SK-N-SH treated with all-trans-retinoic acid at 6 μM for 48 hours (cell line): ENCODE data around the gene SPATA21.

Experiments used
- ATAC-seq: fragments of 200-7000 bp; cut with Tn5 transposase; 3 replicates; pipeline ENCODE4 v1.9.1; 2020; ENCODE audit warnings: mild to moderate bottlenecking, moderate library complexity
- ARNTL ChIP-seq: fragments of 450-650 bp; formaldehyde crosslinking; IDR thresholded peaks from 2 replicates; pipeline ENCODE4 v1.5.0; 2020; ENCODE audit warnings: low read depth, mild to moderate bottlenecking, moderate library complexity, borderline replicate concordance
- BACH2 ChIP-seq: fragments of 250-450 bp; sonication (Bioruptor Pico); IDR thresholded peaks from 2 replicates; pipeline ENCODE4 v1.9.0; 2021; ENCODE audit warnings: mild to moderate bottlenecking, borderline replicate concordance
- CSDC2 ChIP-seq: fragments of 250-450 bp; sonication (Bioruptor Pico); IDR thresholded peaks from 2 replicates; pipeline ENCODE4 v1.5.0; 2020; ENCODE audit warnings: mild to moderate bottlenecking, moderate library complexity
- ESRRG ChIP-seq: fragments of 250-450 bp; sonication (Bioruptor Pico); IDR thresholded peaks from 2 replicates; pipeline ENCODE4 v1.6.1; 2021; ENCODE audit warnings: mild to moderate bottlenecking
- GLIS3 ChIP-seq: fragments of 250-450 bp; sonication (Bioruptor Pico); IDR thresholded peaks from 2 replicates; pipeline ENCODE4 v1.5.0; 2020; ENCODE audit warnings: mild to moderate bottlenecking, moderate library complexity
- ISL1 ChIP-seq: fragments of 250-450 bp; sonication (Bioruptor Pico); IDR thresholded peaks from 2 replicates; pipeline ENCODE4 v2.1.2; 2022; ENCODE audit warnings: mild to moderate bottlenecking, moderate library complexity
- OSR1 ChIP-seq: fragments of 250-450 bp; sonication (Bioruptor Pico); IDR thresholded peaks from 2 replicates; pipeline ENCODE4 v1.8.0; 2022; ENCODE audit warnings: moderate library complexity, mild to moderate bottlenecking, inconsistent platforms
- RARB ChIP-seq: fragments of 250-450 bp; sonication (Bioruptor Pico); IDR thresholded peaks from 2 replicates; pipeline ENCODE4 v1.8.0; 2021; ENCODE audit warnings: mild to moderate bottlenecking, moderate library complexity
- SNAI2 ChIP-seq: fragments of 250-450 bp; sonication (Bioruptor Pico); IDR thresholded peaks from 2 replicates; pipeline ENCODE4 v1.5.0; 2020; ENCODE audit warnings: mild to moderate bottlenecking, moderate library complexity
- TCF4 ChIP-seq: fragments of 250-450 bp; sonication (Bioruptor Pico); IDR thresholded peaks from 2 replicates; pipeline ENCODE4 v1.8.0; 2021; ENCODE audit warnings: mild to moderate bottlenecking, moderate library complexity, borderline replicate concordance
- TOX ChIP-seq: fragments of 250-450 bp; sonication (Bioruptor Pico); IDR thresholded peaks from 2 replicates; pipeline ENCODE4 v1.8.0; 2021; ENCODE audit warnings: mild to moderate bottlenecking, moderate library complexity, borderline replicate concordance
- ZC3H10 ChIP-seq: fragments of 250-450 bp; sonication (Bioruptor Pico); IDR thresholded peaks from 2 replicates; pipeline ENCODE4 v1.5.1; 2021; ENCODE audit warnings: mild to moderate bottlenecking, moderate library complexity
- ZFP3 ChIP-seq: fragments of 250-450 bp; sonication (Bioruptor Pico); IDR thresholded peaks from 2 replicates; pipeline ENCODE4 v1.5.0; 2020; ENCODE audit warnings: mild to moderate bottlenecking, moderate library complexity
- ZFP30 ChIP-seq: fragments of 450-650 bp; formaldehyde crosslinking; IDR thresholded peaks from 2 replicates; pipeline ENCODE4 v1.5.0; 2022; ENCODE audit warnings: mild to moderate bottlenecking, moderate library complexity
- ZNF565 ChIP-seq: fragments of 450-650 bp; formaldehyde crosslinking; conservative IDR thresholded peaks from 2 replicates; pipeline ENCODE4 v1.5.0; 2020; ENCODE audit warnings: low read depth, mild to moderate bottlenecking, moderate library complexity
- ZNF8 ChIP-seq: fragments of 450-650 bp; formaldehyde crosslinking; IDR thresholded peaks from 2 replicates; pipeline ENCODE4 v1.5.0; 2020; ENCODE audit warnings: mild to moderate bottlenecking, moderate library complexity
- TF ChIP-seq, protein P1 (sequence below): fragments of 250-450 bp; sonication (Bioruptor Pico); IDR thresholded peaks from 2 replicates; pipeline ENCODE4 v1.5.1; 2021; ENCODE audit warnings: mild to moderate bottlenecking, moderate library complexity
- TF ChIP-seq, protein P2 (sequence below): fragments of 250-450 bp; sonication (Bioruptor Pico); IDR thresholded peaks from 2 replicates; pipeline ENCODE4 v1.5.1; 2020; ENCODE audit warnings: low read depth, mild to moderate bottlenecking, moderate library complexity
- TF ChIP-seq, protein P3 (sequence below): fragments of 250-450 bp; sonication (Bioruptor Pico); IDR thresholded peaks from 2 replicates; pipeline ENCODE4 v1.8.0; 2021; ENCODE audit warnings: low read depth, mild to moderate bottlenecking, moderate library complexity, borderline replicate concordance
- TF ChIP-seq, protein P4 (sequence below): fragments of 250-450 bp; sonication (Bioruptor Pico); IDR thresholded peaks from 2 replicates; pipeline ENCODE4 v1.8.0; 2020; ENCODE audit warnings: mild to moderate bottlenecking, moderate library complexity, borderline replicate concordance
- TF ChIP-seq, protein P5 (sequence below): fragments of 250-450 bp; sonication (Bioruptor Pico); IDR thresholded peaks from 2 replicates; pipeline ENCODE4 v1.5.0; 2020; ENCODE audit warnings: mild to moderate bottlenecking, moderate library complexity

SPATA21 gene

GRCh38 chr1:16352842-16353535, 84.2 kb downstream of the SPATA21 start:
- TF ChIP-seq, protein P1, sequence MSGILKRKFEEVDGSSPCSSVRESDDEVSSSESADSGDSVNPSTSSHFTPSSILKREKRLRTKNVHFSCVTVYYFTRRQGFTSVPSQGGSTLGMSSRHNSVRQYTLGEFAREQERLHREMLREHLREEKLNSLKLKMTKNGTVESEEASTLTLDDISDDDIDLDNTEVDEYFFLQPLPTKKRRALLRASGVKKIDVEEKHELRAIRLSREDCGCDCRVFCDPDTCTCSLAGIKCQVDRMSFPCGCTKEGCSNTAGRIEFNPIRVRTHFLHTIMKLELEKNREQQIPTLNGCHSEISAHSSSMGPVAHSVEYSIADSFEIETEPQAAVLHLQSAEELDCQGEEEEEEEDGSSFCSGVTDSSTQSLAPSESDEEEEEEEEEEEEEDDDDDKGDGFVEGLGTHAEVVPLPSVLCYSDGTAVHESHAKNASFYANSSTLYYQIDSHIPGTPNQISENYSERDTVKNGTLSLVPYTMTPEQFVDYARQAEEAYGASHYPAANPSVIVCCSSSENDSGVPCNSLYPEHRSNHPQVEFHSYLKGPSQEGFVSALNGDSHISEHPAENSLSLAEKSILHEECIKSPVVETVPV (CRISPR knock-in tag): 0 out of 2 replicates have a peak, but pooled peaks have one; percentile 27
- TF ChIP-seq, protein P2, sequence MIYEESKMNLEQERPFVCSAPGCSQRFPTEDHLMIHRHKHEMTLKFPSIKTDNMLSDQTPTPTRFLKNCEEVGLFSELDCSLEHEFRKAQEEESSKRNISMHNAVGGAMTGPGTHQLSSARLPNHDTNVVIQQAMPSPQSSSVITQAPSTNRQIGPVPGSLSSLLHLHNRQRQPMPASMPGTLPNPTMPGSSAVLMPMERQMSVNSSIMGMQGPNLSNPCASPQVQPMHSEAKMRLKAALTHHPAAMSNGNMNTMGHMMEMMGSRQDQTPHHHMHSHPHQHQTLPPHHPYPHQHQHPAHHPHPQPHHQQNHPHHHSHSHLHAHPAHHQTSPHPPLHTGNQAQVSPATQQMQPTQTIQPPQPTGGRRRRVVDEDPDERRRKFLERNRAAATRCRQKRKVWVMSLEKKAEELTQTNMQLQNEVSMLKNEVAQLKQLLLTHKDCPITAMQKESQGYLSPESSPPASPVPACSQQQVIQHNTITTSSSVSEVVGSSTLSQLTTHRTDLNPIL: 0 out of 2 replicates have a peak, but pooled peaks have one; percentile 2
- no peak for TF ChIP-seq OSR1 (CRISPR knock-in tag)
- TF ChIP-seq, all 23 proteins: peak for 2
- no peak for ATAC-seq

GRCh38 chr1:16351994-16352841, 85.0 kb downstream of the SPATA21 start, which contains the start of gene FBXO42:
FBXO42 (minus strand) TSS chr1:16352480; CDS start chr1:16315418, 37,062 bp downstream.
- TF ChIP-seq, protein P2: 0 out of 2 replicates have a peak, but pooled peaks have one; percentile 19
- TF ChIP-seq ZNF565 (CRISPR knock-in tag) (no peak), CSDC2 (0 out of 2 replicates have a peak, but pooled peaks have one; percentile 17)
- peak; percentile 92 for ATAC-seq

DNA sequence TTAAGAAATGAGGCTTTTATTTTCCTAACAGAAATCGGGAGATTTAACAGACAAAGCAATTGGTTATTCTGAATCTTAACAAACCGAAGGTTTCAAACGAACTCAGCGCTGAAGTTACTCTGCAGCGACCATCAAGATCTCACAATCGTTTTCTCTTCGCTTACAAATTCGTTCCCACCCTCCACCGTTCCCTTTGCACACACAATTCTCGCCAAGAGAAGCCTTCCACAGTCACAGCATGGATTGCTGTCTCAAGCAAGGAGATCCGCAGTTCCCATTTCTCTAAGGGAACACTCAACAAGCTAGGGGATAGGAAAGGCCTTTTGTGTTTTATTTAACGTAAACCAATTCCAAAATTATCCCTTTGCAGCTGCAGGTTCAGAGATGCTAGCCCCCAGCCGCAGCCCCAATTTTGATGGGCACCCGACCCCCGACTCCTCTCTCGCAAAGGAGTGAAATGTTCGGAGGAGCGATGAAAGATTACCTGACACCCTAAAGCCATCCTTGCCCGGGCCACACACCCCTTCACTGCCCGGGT, 85.7 kb downstream of the SPATA21 start:
- TF ChIP-seq, protein P3, sequence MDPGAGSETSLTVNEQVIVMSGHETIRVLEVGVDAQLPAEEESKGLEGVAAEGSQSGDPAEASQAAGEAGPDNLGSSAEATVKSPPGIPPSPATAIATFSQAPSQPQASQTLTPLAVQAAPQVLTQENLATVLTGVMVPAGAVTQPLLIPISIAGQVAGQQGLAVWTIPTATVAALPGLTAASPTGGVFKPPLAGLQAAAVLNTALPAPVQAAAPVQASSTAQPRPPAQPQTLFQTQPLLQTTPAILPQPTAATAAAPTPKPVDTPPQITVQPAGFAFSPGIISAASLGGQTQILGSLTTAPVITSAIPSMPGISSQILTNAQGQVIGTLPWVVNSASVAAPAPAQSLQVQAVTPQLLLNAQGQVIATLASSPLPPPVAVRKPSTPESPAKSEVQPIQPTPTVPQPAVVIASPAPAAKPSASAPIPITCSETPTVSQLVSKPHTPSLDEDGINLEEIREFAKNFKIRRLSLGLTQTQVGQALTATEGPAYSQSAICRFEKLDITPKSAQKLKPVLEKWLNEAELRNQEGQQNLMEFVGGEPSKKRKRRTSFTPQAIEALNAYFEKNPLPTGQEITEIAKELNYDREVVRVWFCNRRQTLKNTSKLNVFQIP (CRISPR knock-in tag): no peak
- TF ChIP-seq ZFP30 (CRISPR knock-in tag) (no peak), BACH2 (no peak), ESRRG (no peak), ARNTL (CRISPR knock-in tag) (no peak), ZNF8 (no peak), ZFP3 (no peak), GLIS3 (CRISPR knock-in tag) (no peak), RARB (CRISPR knock-in tag) (no peak), TCF4 (no peak), TOX (CRISPR knock-in tag) (no peak), ISL1 (no peak), OSR1 (CRISPR knock-in tag) (no peak), CSDC2 (no peak), SNAI2 (CRISPR knock-in tag) (no peak), ZC3H10 (CRISPR knock-in tag) (no peak)
- TF ChIP-seq, protein P4, sequence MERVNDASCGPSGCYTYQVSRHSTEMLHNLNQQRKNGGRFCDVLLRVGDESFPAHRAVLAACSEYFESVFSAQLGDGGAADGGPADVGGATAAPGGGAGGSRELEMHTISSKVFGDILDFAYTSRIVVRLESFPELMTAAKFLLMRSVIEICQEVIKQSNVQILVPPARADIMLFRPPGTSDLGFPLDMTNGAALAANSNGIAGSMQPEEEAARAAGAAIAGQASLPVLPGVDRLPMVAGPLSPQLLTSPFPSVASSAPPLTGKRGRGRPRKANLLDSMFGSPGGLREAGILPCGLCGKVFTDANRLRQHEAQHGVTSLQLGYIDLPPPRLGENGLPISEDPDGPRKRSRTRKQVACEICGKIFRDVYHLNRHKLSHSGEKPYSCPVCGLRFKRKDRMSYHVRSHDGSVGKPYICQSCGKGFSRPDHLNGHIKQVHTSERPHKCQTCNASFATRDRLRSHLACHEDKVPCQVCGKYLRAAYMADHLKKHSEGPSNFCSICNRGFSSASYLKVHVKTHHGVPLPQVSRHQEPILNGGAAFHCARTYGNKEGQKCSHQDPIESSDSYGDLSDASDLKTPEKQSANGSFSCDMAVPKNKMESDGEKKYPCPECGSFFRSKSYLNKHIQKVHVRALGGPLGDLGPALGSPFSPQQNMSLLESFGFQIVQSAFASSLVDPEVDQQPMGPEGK: no peak
- TF ChIP-seq, protein P1 (CRISPR knock-in tag): no peak
- TF ChIP-seq, protein P2: no peak
- TF ChIP-seq, protein P5, sequence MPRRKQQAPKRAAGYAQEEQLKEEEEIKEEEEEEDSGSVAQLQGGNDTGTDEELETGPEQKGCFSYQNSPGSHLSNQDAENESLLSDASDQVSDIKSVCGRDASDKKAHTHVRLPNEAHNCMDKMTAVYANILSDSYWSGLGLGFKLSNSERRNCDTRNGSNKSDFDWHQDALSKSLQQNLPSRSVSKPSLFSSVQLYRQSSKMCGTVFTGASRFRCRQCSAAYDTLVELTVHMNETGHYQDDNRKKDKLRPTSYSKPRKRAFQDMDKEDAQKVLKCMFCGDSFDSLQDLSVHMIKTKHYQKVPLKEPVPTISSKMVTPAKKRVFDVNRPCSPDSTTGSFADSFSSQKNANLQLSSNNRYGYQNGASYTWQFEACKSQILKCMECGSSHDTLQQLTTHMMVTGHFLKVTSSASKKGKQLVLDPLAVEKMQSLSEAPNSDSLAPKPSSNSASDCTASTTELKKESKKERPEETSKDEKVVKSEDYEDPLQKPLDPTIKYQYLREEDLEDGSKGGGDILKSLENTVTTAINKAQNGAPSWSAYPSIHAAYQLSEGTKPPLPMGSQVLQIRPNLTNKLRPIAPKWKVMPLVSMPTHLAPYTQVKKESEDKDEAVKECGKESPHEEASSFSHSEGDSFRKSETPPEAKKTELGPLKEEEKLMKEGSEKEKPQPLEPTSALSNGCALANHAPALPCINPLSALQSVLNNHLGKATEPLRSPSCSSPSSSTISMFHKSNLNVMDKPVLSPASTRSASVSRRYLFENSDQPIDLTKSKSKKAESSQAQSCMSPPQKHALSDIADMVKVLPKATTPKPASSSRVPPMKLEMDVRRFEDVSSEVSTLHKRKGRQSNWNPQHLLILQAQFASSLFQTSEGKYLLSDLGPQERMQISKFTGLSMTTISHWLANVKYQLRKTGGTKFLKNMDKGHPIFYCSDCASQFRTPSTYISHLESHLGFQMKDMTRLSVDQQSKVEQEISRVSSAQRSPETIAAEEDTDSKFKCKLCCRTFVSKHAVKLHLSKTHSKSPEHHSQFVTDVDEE (CRISPR knock-in tag): no peak
- ATAC-seq: peak; percentile 36
